Stimulated activated naive CD4-positive, alpha-beta T cell (primary cell): ENCODE results near the gene TSPAN18.
"Not testable (repeated sequence)": the region's sequence is repeated elsewhere in the genome, so short reads cannot be mapped to it uniquely, and the experiment has no call there.

ENCODE experiments used
- DNase-seq, 6 experiments: peaks; one replicate each; lab custom pipeline; 2025; lab: John Stamatoyannopoulos, UW

Gene TSPAN18

GRCh38 chr11:44868455-44869421, 142.0 kb downstream of the TSPAN18 start:
- DNase-seq: no peak

- DNase-seq: no peak
Observed at GRCh38 chr11:44870181-44870580, 143.4 kb downstream of the TSPAN18 start.

- DNase-seq: no peak
Observed at GRCh38 chr11:44870615-44871176, 143.9 kb downstream of the TSPAN18 start.

- DNase-seq: not testable (repeated sequence)
Observed at GRCh38 chr11:44871682-44872081, 144.9 kb downstream of the TSPAN18 start.

GRCh38 chr11:44872556-44872955, 145.8 kb downstream of the TSPAN18 start:
- no peak for DNase-seq

GRCh38 chr11:44873537-44873936, 146.8 kb downstream of the TSPAN18 start:
- DNase-seq: no peak

GRCh38 chr11:44874284-44874683, 147.5 kb downstream of the TSPAN18 start:
- no peak for DNase-seq

- no peak for DNase-seq
Observed at GRCh38 chr11:44875037-44875436, 148.3 kb downstream of the TSPAN18 start.

GRCh38 chr11:44876194-44876723, 149.5 kb downstream of the TSPAN18 start:
- no peak for DNase-seq

- no peak for DNase-seq
Observed at GRCh38 chr11:44876906-44877305, 150.1 kb downstream of the TSPAN18 start.

GRCh38 chr11:44877571-44878497, 151.1 kb downstream of the TSPAN18 start:
- no peak for DNase-seq

GRCh38 chr11:44878711-44879110, 151.9 kb downstream of the TSPAN18 start:
- no peak for DNase-seq

GRCh38 chr11:44879432-44879831, 152.7 kb downstream of the TSPAN18 start:
- DNase-seq: no peak

GRCh38 chr11:44880511-44880910, 153.7 kb downstream of the TSPAN18 start:
- no peak for DNase-seq

GRCh38 chr11:44880953-44881352, 154.2 kb downstream of the TSPAN18 start:
- DNase-seq: no peak

- DNase-seq: no peak
Observed at GRCh38 chr11:44883277-44883676, 156.5 kb downstream of the TSPAN18 start.

- no peak for DNase-seq
Observed at GRCh38 chr11:44884056-44884455, 157.3 kb downstream of the TSPAN18 start.

GRCh38 chr11:44885065-44885810, 158.5 kb downstream of the TSPAN18 start:
- no peak for DNase-seq

GRCh38 chr11:44885919-44886789, 159.4 kb downstream of the TSPAN18 start:
- DNase-seq: no peak

GRCh38 chr11:44886790-44887140, 160.0 kb downstream of the TSPAN18 start:
- no peak for DNase-seq
